IPS-18a (cell line): Measurements from ENCODE around the gene BMP6.
"Not testable (repeated sequence)": the region's sequence is repeated elsewhere in the genome, so short reads cannot be mapped to it uniquely, and the experiment has no call there.

Source experiments
- H3K27ac ChIP-seq: one replicate; pipeline ENCODE4 v1.5.1; 2013; ENCODE audit warnings: low read length
- H3K27me3 ChIP-seq: one replicate; pipeline ENCODE4 v1.6.1; 2013; ENCODE audit warnings: mild to moderate bottlenecking, low read length; ENCODE audit not compliant: control insufficient read depth, insufficient read depth
- H3K36me3 ChIP-seq: one replicate; pipeline ENCODE4 v1.6.1; 2013; ENCODE audit warnings: low read depth, low read length; ENCODE audit not compliant: control insufficient read depth
- H3K4me1 ChIP-seq: one replicate; pipeline ENCODE4 v1.6.1; 2013; ENCODE audit warnings: low read depth, low read length; ENCODE audit not compliant: control insufficient read depth
- H3K4me3 ChIP-seq: one replicate; pipeline ENCODE4 v1.5.1; 2013; ENCODE audit warnings: low read length
- H3K9ac ChIP-seq: one replicate; pipeline ENCODE4 v1.6.1; 2013; ENCODE audit warnings: mild to moderate bottlenecking, low read length, moderate library complexity
- H3K9me3 ChIP-seq: one replicate; pipeline ENCODE4 v1.6.1; 2013; ENCODE audit warnings: low read depth, low read length; ENCODE audit not compliant: control insufficient read depth

BMP6 gene

DNA sequence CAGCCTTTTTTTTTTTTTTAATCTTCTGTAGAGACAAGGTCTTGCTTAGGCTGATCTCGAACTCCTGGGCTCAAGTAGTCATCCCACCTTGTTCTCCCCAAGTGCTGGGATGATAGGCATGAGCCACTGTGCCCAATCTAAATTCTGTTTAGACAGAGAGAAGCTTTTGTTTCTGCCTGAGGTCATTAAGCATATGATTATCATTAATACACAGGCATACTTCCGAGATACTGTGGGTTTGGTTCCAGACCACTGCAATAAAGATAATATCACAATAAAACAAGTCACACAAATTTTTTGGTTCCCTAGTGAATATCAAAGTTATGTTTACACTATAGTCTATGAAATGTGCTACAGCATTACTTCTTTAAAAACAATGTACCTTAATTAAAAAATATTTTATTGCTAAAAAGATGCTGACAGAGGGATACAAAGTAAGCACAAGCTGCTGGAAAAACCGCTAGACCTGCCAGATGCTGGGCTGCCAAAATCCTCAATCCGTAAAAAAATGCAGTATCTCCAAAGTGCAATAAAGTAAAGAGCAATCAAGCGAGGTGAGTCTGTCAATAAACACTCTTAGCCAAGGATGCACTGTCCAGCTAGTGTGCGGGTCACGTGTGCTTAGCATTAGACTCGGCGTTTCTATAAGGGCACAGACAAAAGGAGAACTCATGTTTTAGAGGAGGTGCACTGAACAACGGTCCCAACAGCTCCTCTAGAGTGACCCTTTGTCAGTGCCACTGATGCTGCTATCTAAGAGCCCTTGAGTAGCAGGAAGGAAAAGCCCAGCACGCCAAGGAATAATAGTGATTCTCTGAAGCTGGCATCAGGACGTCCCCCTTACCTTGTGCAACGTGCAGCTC lies 168.6 kb downstream of the BMP6 start:
- Histone ChIP-seq H3K9me3 (no peaks in the 10 kb centered on the region), H3K27me3 (no peaks in the 10 kb centered on the region), H3K27ac (no peak overlapping the region), H3K4me1 (no peaks in the 10 kb centered on the region), H3K9ac (no peak overlapping the region), H3K36me3 (peaks cover 94% of the 10 kb centered on the region), H3K4me3 (no peak overlapping the region)

DNA sequence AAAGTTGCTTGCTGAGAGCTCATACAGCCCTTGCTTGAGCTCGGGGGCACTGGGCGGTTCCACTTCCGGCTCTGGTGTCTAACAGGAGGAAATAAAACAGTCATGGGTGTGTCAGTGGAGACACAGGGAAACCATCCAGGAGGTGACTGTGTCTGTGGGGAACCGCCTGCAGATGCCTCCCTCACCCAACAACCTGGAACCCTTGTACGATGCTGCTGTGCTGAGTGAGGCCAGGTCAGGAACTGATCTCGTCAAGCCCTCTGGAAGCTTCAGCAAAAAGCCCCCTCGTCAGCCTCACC lies 169.2 kb downstream of the BMP6 start:
- Histone ChIP-seq H3K9ac (no peak overlapping the region), H3K27me3 (no peaks in the 10 kb centered on the region), H3K36me3 (peaks cover 92% of the 10 kb centered on the region), H3K4me1 (no peaks in the 10 kb centered on the region), H3K4me3 (no peak overlapping the region), H3K9me3 (no peaks in the 10 kb centered on the region), H3K27ac (no peak overlapping the region)

DNA sequence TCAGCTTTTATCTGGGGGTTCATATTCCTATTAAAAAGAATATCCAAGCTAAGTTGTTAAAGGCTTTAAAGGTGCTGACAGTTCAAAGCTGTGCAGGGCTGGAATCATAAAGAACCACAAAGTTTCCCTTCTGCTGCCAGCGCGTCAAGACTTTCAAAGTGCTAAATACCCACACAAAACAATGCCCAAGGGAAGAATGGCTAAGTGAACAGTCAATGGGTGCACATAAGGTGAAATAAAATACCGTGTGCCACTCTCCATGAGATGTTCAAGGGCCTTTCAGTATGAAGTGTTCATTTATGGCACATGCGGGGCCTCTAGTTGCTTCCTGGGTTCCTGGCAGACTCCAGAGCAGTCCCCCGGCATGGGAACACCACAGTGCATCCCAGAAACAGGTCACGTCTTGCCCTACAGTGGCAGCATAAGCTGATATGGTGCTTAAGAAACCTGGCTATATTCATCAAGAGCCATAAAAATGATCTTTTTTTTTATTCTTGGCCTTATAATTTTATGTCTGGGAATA lies 170.6 kb downstream of the BMP6 start:
- H3K27ac ChIP-seq = no peak overlapping the region
- H3K9ac ChIP-seq = no peak overlapping the region
- no peak overlapping the region for H3K4me3 ChIP-seq
- H3K4me1 ChIP-seq = no peaks in the 10 kb centered on the region
- no peaks in the 10 kb centered on the region for H3K9me3 ChIP-seq
- no peaks in the 10 kb centered on the region for H3K27me3 ChIP-seq
- H3K36me3 ChIP-seq = peaks cover 94% of the 10 kb centered on the region

DNA sequence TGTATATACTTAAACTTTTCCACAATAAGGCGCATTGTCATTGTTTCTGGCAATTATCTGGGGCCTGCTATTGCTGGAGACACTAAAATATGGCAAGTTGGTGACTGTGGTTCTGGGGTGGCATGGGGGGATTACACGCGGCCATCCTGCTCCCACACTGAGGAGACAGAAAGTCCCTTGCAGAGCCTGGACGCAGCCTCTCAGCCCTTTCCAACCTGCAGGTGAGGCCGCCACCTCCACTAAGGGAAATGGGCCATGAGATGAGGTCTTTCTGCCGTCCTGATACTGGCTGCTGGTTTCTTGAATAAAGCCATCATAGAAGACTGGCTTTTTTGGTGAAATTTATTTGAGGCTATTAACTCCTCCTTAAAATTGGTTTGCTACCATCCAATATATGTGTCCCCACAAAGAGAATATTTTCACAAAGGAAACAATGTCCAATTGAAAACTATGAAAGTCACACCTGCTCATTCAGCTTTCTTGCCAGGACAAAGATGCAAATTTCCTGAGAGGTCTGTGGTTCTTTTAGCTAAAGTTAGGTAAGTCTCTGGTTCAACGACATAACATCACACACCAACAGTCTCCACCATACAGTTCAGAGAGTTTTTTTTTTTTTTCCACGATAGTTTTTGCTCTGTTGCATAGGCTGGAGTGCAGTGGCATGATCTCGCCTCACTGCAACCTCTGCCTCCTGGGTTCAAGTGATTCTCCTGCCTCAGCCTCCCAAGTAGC lies 171.7 kb downstream of the BMP6 start:
- Histone ChIP-seq H3K4me3 (no peak overlapping the region), H3K27ac (no peak overlapping the region), H3K4me1 (no peaks in the 10 kb centered on the region), H3K27me3 (no peaks in the 10 kb centered on the region), H3K36me3 (peaks cover 95% of the 10 kb centered on the region), H3K9me3 (no peaks in the 10 kb centered on the region), H3K9ac (no peak overlapping the region)

DNA sequence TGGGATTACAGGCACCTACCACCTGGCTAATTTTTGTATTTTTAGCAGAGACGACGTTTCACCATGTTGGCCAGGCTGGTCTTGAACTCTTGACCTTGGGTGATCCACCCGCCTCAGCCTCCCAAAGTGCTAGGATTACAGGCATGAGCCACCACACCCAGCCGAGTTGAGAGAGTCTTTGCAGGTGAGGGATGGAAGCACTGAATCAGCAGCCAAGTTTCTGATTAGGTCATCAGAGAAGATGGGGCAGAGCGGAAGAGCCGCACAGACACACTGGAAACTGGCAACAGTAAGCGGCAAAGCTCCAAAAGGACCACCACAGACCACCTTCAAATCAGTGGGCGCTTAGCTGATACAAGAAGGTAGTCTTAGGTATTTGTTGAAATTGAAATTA lies 172.3 kb downstream of the BMP6 start:
- H3K4me3 ChIP-seq, H3K27me3 ChIP-seq, H3K9ac ChIP-seq, H3K4me1 ChIP-seq, H3K9me3 ChIP-seq, H3K27ac ChIP-seq: not testable (repeated sequence)
- H3K36me3 ChIP-seq = peaks cover 95% of the 10 kb centered on the region

DNA sequence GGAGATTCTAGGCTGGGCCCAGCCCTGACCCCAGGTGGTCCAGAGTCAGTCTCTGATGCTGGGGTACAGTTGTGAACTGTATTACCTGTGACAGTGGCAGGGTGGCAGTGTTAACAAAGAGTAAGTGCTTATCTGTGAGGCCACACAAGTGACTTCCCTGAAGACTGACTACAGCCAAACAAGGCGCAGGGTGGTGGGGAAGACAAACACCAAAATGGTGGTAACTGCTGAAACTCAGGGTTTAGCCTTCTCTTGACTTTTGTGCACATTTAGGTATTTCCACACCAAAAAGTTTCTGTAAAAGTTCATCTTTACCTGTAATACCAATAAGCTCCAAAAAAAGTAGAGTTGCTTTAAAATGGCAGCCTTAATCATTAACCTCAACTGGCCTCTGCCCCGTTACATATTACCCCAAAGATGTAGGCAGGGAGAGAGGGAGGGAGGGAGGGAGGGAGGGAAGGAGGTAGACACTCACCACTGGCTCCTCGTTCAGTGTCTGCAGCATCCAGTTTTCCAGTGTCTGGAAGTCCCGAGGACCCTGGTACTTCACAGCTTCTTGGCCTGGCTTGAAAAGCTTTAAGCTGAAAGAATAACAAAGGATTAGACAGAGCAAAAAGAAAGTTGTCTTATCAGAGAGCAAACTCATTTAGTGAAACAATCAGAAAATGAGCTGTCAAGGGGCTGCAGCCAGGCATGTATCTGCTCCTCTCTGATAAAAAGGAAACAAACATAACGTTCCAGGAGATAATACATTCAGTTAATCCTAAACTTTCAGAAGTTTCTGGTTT lies 173.4 kb downstream of the BMP6 start:
- Histone ChIP-seq H3K27ac (no peak overlapping the region), H3K4me1 (no peaks in the 10 kb centered on the region), H3K4me3 (no peak overlapping the region), H3K36me3 (peaks cover 95% of the 10 kb centered on the region), H3K27me3 (no peaks in the 10 kb centered on the region), H3K9me3 (no peaks in the 10 kb centered on the region), H3K9ac (no peak overlapping the region)

DNA sequence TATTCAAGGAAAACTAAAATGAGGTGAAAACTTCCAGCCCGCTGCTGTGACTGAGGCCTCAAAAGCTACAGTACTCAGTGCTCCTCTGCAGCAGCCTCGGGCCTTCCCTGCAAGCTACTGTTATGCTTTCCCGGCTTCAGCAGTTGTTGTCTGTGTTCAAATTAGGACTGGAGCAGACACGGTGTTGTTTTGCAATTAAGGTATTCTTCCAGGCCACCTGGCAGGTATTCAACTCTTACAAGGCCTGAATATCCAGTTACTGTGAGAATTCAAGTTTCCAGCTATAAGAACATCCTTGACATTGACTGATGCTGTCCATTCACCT lies 174.0 kb downstream of the BMP6 start:
- Histone ChIP-seq H3K36me3 (peaks cover 92% of the 10 kb centered on the region), H3K27ac (no peak overlapping the region), H3K27me3 (no peaks in the 10 kb centered on the region), H3K4me1 (no peaks in the 10 kb centered on the region), H3K4me3 (no peak overlapping the region), H3K9ac (no peak overlapping the region), H3K9me3 (no peaks in the 10 kb centered on the region)

DNA sequence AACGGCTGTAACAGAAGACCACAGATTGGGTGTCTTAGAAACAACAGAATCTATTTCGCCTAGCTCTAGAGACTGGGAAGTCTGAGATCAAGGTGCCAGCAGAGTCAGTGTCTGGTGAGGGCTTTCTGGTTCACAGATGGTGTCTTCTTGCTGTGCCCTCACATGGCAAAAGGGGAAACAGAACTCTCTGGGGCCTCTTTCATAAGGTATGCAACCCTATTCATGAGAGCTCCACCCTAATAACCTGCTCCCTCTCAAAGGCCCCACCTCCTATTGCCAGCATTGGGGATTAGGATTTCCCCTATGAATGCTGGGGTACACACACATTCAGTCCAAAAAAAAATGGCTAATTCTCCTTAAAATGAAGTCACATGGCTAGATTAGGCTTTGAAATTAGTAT lies 174.7 kb downstream of the BMP6 start:
- H3K4me3 ChIP-seq = no peak overlapping the region
- no peaks in the 10 kb centered on the region for H3K4me1 ChIP-seq
- peaks cover 84% of the 10 kb centered on the region for H3K36me3 ChIP-seq
- H3K9me3 ChIP-seq = no peaks in the 10 kb centered on the region
- H3K27me3 ChIP-seq = no peaks in the 10 kb centered on the region
- H3K27ac ChIP-seq = no peak overlapping the region
- no peak overlapping the region for H3K9ac ChIP-seq

DNA sequence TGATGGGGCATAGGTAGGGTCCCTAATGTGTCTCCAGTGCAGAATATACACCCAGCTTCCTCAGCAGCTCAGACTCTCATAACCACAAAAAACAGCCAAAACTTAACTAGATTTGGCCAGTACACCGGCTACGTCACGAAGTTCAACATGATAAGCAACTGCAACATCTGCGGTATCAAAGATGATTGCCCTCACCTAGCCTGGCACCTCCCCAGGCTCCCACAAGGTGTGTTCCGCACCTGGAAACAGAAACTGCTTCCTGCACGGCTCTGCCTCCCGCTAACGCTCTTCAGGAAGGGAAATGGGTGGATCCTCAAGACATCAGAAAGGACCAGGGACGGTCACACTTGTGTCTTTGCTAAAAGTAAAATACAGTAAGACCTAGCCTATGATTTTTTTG lies 175.2 kb downstream of the BMP6 start:
- no peaks in the 10 kb centered on the region for H3K4me1 ChIP-seq
- H3K27ac ChIP-seq = no peak overlapping the region
- no peaks in the 10 kb centered on the region for H3K27me3 ChIP-seq
- H3K36me3 ChIP-seq = peaks cover 80% of the 10 kb centered on the region
- H3K9me3 ChIP-seq = no peaks in the 10 kb centered on the region
- no peak overlapping the region for H3K4me3 ChIP-seq
- no peak overlapping the region for H3K9ac ChIP-seq

DNA sequence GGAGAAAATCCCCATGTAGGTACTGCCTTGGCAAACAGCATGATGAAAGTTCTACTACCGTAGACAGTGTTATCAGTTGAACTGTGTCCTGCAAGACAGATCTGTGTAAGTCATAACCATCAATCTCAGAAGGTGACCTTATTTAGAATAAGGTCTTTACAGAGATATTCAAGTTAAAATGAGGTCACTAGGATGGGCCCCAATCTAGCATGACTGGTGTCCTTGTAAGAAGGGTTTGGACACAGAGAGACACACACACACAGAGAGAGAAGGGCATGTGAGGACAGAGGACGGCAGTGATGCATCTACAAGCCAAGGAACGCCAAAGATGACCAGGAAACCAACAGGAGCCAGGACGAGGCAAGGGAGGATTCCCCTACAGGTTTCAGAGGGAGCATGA lies 175.9 kb downstream of the BMP6 start:
- Histone ChIP-seq H3K27me3 (no peaks in the 10 kb centered on the region), H3K36me3 (peaks cover 73% of the 10 kb centered on the region), H3K4me1 (no peaks in the 10 kb centered on the region), H3K4me3 (no peak overlapping the region), H3K27ac (no peak overlapping the region), H3K9ac (no peak overlapping the region), H3K9me3 (no peaks in the 10 kb centered on the region)

DNA sequence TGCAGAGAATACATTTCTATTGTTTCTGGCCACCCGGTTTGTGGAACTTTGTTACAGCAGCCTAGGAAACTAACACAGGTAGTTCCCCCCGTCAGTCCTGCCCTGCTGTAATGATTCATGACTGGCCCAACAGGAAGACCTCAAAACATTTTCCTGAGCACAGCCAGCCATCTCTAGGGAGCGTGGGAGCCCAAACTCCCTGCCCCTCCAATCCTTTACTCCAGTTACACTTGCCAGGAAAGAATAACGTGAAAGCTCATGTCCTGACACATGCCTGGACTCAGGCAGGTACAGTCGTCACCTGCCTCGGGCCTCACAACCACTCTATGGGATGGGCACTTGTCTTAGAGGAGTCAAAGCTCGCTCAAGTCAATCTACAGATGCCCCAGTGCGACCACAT lies 176.3 kb downstream of the BMP6 start:
- Histone ChIP-seq H3K9ac (no peak overlapping the region), H3K4me3 (no peak overlapping the region), H3K4me1 (no peaks in the 10 kb centered on the region), H3K27me3 (no peaks in the 10 kb centered on the region), H3K9me3 (no peaks in the 10 kb centered on the region), H3K36me3 (peaks cover 69% of the 10 kb centered on the region), H3K27ac (no peak overlapping the region)
